ENCODE results near the gene WWOX. TPM values are rescaled to one million over a fixed set of nuclear protein-coding genes. Genes with fewer than 3 reads are reported as not detected.
A peak's percentile ranks its signal among the peaks of the same experiment; 100 is the strongest.

Gene WWOX
- total RNA-seq, 1 experiment from 2014 or later: 15.6 TPM

- Histone ChIP-seq H2AK5ac (ENCODE audit: insufficient read length, low read length) (no peak overlapping the region), H2BK15ac (ENCODE audit: low read depth, low read length) (no peak overlapping the region), H3K79me2 (ENCODE audit: insufficient read depth, low read length) (no peaks in the 10 kb centered on the region), H3K4ac (ENCODE audit: low read depth, low read length) (no peak overlapping the region), H2BK12ac (ENCODE audit: insufficient read length, low read depth, low read length) (no peak overlapping the region), H4K5ac (ENCODE audit: insufficient read length, low read depth, low read length) (no peak overlapping the region), H4K20me1 (ENCODE audit: control insufficient read depth, insufficient read depth, insufficient read length) (no peaks in the 10 kb centered on the region), H3K18ac (ENCODE audit: insufficient read length, low read depth, low read length) (no peak overlapping the region), H3K56ac (ENCODE audit: insufficient read length, low read depth, low read length) (no peak overlapping the region), H3K23ac (ENCODE audit: insufficient read length, low read depth, low read length) (no peak overlapping the region), H3K4me1 (ENCODE audit: insufficient read depth, low read length) (peaks cover 6% of the 10 kb centered on the region; the same call in 1 of the 2 replicates), H3K14ac (ENCODE audit: insufficient read depth, low read length) (no peak overlapping the region), H4K8ac (replicated peaks; ENCODE audit: insufficient read length, low read depth, low read length) (no peak overlapping the region), H3K23me2 (ENCODE audit: insufficient read length, low read depth, low read length, poor library complexity, severe bottlenecking) (no peaks in the 10 kb centered on the region), H4K91ac (ENCODE audit: insufficient read length, low read depth, low read length) (no peak overlapping the region), H2BK5ac (ENCODE audit: insufficient read length, low read length) (no peak overlapping the region), H2BK20ac (ENCODE audit: low read depth, low read length, poor library complexity, severe bottlenecking) (no peak overlapping the region), H2AFZ (ENCODE audit: low read length) (no peak overlapping the region), H3K4me2 (ENCODE audit: insufficient read depth, insufficient read length, low read length) (peak overlapping the region; percentile 13), H3K27me3 (ENCODE audit: insufficient read depth, low read length) (no peaks in the 10 kb centered on the region), H2BK120ac (ENCODE audit: low read depth, low read length, poor library complexity, severe bottlenecking) (no peak overlapping the region), H3K79me1 (ENCODE audit: insufficient read depth, low read depth, low read length, poor library complexity, severe bottlenecking) (no peaks in the 10 kb centered on the region), H3K9me3 (ENCODE audit: control insufficient read depth, low read depth, low read length) (no peaks in the 10 kb centered on the region), H3K9ac (ENCODE audit: extremely low read depth, insufficient read length, low read length) (no peak overlapping the region), H3T11ph (ENCODE audit: low read length) (no peak overlapping the region), H3K27ac (ENCODE audit: insufficient read length, low read depth, low read length) (no peak overlapping the region)
- Mint-ChIP-seq H3K4me3 (no peak overlapping the region), H3K27ac (no peak overlapping the region), H3K36me3 (ENCODE audit: insufficient read depth in 1 of 3, low read depth in 3 of 3) (peaks cover 0 to 18% (median 0%) of the 10 kb centered on the region in 3 experiments; a peak in 2 of 7 replicates), H3K27me3 (ENCODE audit: low read depth) (peaks cover 3% of the 10 kb centered on the region; the same call in 1 of the 2 replicates), H3K4me1 (peaks cover 25 to 27% of the 10 kb centered on the region in 2 experiments), H3K9me3 (peaks cover 2 to 10% of the 10 kb centered on the region in 2 experiments; a peak in 2 of 5 replicates)
- TF ChIP-seq CTCF (conservative IDR thresholded peaks at IDR 0.05): no peak
- no CpG with 5 or more reads among the region's 12 CpGs for WGBS (ENCODE audit: extremely low coverage, insufficient read length, low lambda C conversion rate)
- DNase-seq: peak; percentile 32
These were observed 178.0 kb downstream of the WWOX start for GRCh38 chr16:78277321-78278055.
